ENCODE measurements around the gene SCGB1D4.
"Not testable (repeated sequence)": the region's sequence is repeated elsewhere in the genome, so short reads cannot be mapped to it uniquely, and the experiment has no call there.

Gene SCGB1D4

GRCh38 chr11:62337303-62338181, 38.7 kb upstream of the SCGB1D4 start, which contains the start of gene ASRGL1:
Gene ASRGL1 (plus strand): TSS chr11:62337448. CDS start chr11:62337978, 530 bp downstream.
- Histone ChIP-seq H2AFZ (ENCODE audit: low read depth, low read length, severe bottlenecking) (peak within 1 kb of the TSS; percentile 78), H3K4me2 (ENCODE audit: low read depth, low read length, poor library complexity, severe bottlenecking) (peak within 1 kb of the TSS; percentile 56), H3K79me2 (ENCODE audit: insufficient read depth, low read length) (no peaks in the 10 kb centered on the region; the same call in 1 of the 2 replicates), H3K9me3 (ENCODE audit: insufficient read depth, low read length) (no peaks in the 10 kb centered on the region), H3K36me3 (ENCODE audit: low read length) (no peaks in the 10 kb centered on the region), H3F3A (ENCODE audit: insufficient read depth) (no peaks in the 10 kb centered on the region), H3K27me3 (ENCODE audit: low read length) (no peaks in the 10 kb centered on the region), H4K20me1 (ENCODE audit: low read depth, low read length) (no peaks in the 10 kb centered on the region), H3K4me3 (ENCODE audit: insufficient read depth, low read length, poor library complexity, severe bottlenecking) (peak within 1 kb of the TSS; percentile 58), H3K9me2 (replicated peaks; ENCODE audit: insufficient read depth, low read length) (no peaks in the 10 kb centered on the region), H3K27ac (ENCODE audit: low read depth, low read length) (no peak within 1 kb of the TSS), H3K9ac (ENCODE audit: low read length) (peak within 1 kb of the TSS; percentile 65)
- TF ChIP-seq EZH2phosphoT487 (conservative IDR thresholded peaks at IDR 0.05; ENCODE audit: low read length) (no peak), CTCF (IDR thresholded peaks at IDR 0.05; ENCODE audit: insufficient read depth, low read length, poor library complexity, severe bottlenecking) (no peak)

GRCh38 chr11:62336949-62337302, 38.1 kb upstream of the SCGB1D4 start:
- not testable (repeated sequence) for H3K36me3 ChIP-seq (ENCODE audit: low read length); H4K20me1 ChIP-seq (ENCODE audit: low read depth, low read length); H3F3A ChIP-seq (ENCODE audit: insufficient read depth); H3K9me3 ChIP-seq (ENCODE audit: insufficient read depth, low read length); H3K9me2 ChIP-seq (replicated peaks; ENCODE audit: insufficient read depth, low read length); H3K27ac ChIP-seq (ENCODE audit: low read depth, low read length); H3K79me2 ChIP-seq (ENCODE audit: insufficient read depth, low read length); H3K27me3 ChIP-seq (ENCODE audit: low read length)
- Histone ChIP-seq H3K9ac (ENCODE audit: low read length) (peak overlapping the region; percentile 65), H3K4me2 (ENCODE audit: low read depth, low read length, poor library complexity, severe bottlenecking) (peak overlapping the region; percentile 56), H2AFZ (ENCODE audit: low read depth, low read length, severe bottlenecking) (peak overlapping the region; percentile 78), H3K4me3 (ENCODE audit: insufficient read depth, low read length, poor library complexity, severe bottlenecking) (peak overlapping the region; percentile 58)

GRCh38 chr11:62333768-62334167, 34.9 kb upstream of the SCGB1D4 start:
- no peak for TF ChIP-seq EZH2phosphoT487 (conservative IDR thresholded peaks at IDR 0.05; ENCODE audit: low read length)
- no peaks in the 10 kb centered on the region for H3F3A ChIP-seq (ENCODE audit: insufficient read depth)
- H2AFZ ChIP-seq (ENCODE audit: low read depth, low read length, severe bottlenecking): no peak overlapping the region

GRCh38 chr11:62331264-62331663, 32.4 kb upstream of the SCGB1D4 start:
- H3K4me3 ChIP-seq (ENCODE audit: insufficient read depth, low read length, poor library complexity, severe bottlenecking); H3K4me2 ChIP-seq (ENCODE audit: low read depth, low read length, poor library complexity, severe bottlenecking); H3F3A ChIP-seq (ENCODE audit: insufficient read depth); H3K9me2 ChIP-seq (replicated peaks; ENCODE audit: insufficient read depth, low read length); H3K9ac ChIP-seq (ENCODE audit: low read length); H3K27ac ChIP-seq (ENCODE audit: low read depth, low read length); H4K20me1 ChIP-seq (ENCODE audit: low read depth, low read length); H3K27me3 ChIP-seq (ENCODE audit: low read length); H3K36me3 ChIP-seq (ENCODE audit: low read length); H3K79me2 ChIP-seq (ENCODE audit: insufficient read depth, low read length); H2AFZ ChIP-seq (ENCODE audit: low read depth, low read length, severe bottlenecking); H3K9me3 ChIP-seq (ENCODE audit: insufficient read depth, low read length): not testable (repeated sequence)

More at GRCh38 chr11:62333768-62334167, 34.9 kb upstream of the SCGB1D4 start:
- Histone ChIP-seq H4K20me1 (ENCODE audit: low read depth, low read length) (no peaks in the 10 kb centered on the region), H3K27me3 (ENCODE audit: low read length) (no peaks in the 10 kb centered on the region), H3K4me3 (ENCODE audit: insufficient read depth, low read length, poor library complexity, severe bottlenecking) (no peak overlapping the region), H3K4me2 (ENCODE audit: low read depth, low read length, poor library complexity, severe bottlenecking) (no peak overlapping the region), H3K79me2 (ENCODE audit: insufficient read depth, low read length) (no peaks in the 10 kb centered on the region; the same call in 1 of the 2 replicates), H3K27ac (ENCODE audit: low read depth, low read length) (no peak overlapping the region), H3K9me3 (ENCODE audit: insufficient read depth, low read length) (no peaks in the 10 kb centered on the region), H3K36me3 (ENCODE audit: low read length) (no peaks in the 10 kb centered on the region), H3K9ac (ENCODE audit: low read length) (no peak overlapping the region), H3K9me2 (replicated peaks; ENCODE audit: insufficient read depth, low read length) (no peaks in the 10 kb centered on the region)

- H3K79me2 ChIP-seq (ENCODE audit: insufficient read depth, low read length); H3K4me2 ChIP-seq (ENCODE audit: low read depth, low read length, poor library complexity, severe bottlenecking); H3K9me3 ChIP-seq (ENCODE audit: insufficient read depth, low read length); H3F3A ChIP-seq (ENCODE audit: insufficient read depth); H3K4me3 ChIP-seq (ENCODE audit: insufficient read depth, low read length, poor library complexity, severe bottlenecking); H3K9me2 ChIP-seq (replicated peaks; ENCODE audit: insufficient read depth, low read length); H3K27ac ChIP-seq (ENCODE audit: low read depth, low read length); H2AFZ ChIP-seq (ENCODE audit: low read depth, low read length, severe bottlenecking); H3K27me3 ChIP-seq (ENCODE audit: low read length); H3K36me3 ChIP-seq (ENCODE audit: low read length); H3K9ac ChIP-seq (ENCODE audit: low read length); H4K20me1 ChIP-seq (ENCODE audit: low read depth, low read length): not testable (repeated sequence)
Measured at GRCh38 chr11:62327541-62327940, 28.7 kb upstream of the SCGB1D4 start.

- not testable (repeated sequence) for H3K9me2 ChIP-seq (replicated peaks; ENCODE audit: insufficient read depth, low read length); H3K79me2 ChIP-seq (ENCODE audit: insufficient read depth, low read length); H3K9me3 ChIP-seq (ENCODE audit: insufficient read depth, low read length); H2AFZ ChIP-seq (ENCODE audit: low read depth, low read length, severe bottlenecking); H3F3A ChIP-seq (ENCODE audit: insufficient read depth); H3K9ac ChIP-seq (ENCODE audit: low read length); H3K27ac ChIP-seq (ENCODE audit: low read depth, low read length); H3K4me3 ChIP-seq (ENCODE audit: insufficient read depth, low read length, poor library complexity, severe bottlenecking); H3K4me2 ChIP-seq (ENCODE audit: low read depth, low read length, poor library complexity, severe bottlenecking); H4K20me1 ChIP-seq (ENCODE audit: low read depth, low read length); H3K36me3 ChIP-seq (ENCODE audit: low read length); H3K27me3 ChIP-seq (ENCODE audit: low read length)
Measured at GRCh38 chr11:62326719-62327118, 27.8 kb upstream of the SCGB1D4 start.

- H3K27me3 ChIP-seq (ENCODE audit: low read length); H3F3A ChIP-seq (ENCODE audit: insufficient read depth); H3K9ac ChIP-seq (ENCODE audit: low read length); H3K36me3 ChIP-seq (ENCODE audit: low read length); H2AFZ ChIP-seq (ENCODE audit: low read depth, low read length, severe bottlenecking); H3K9me2 ChIP-seq (replicated peaks; ENCODE audit: insufficient read depth, low read length); H3K4me3 ChIP-seq (ENCODE audit: insufficient read depth, low read length, poor library complexity, severe bottlenecking); H3K4me2 ChIP-seq (ENCODE audit: low read depth, low read length, poor library complexity, severe bottlenecking); H4K20me1 ChIP-seq (ENCODE audit: low read depth, low read length); H3K79me2 ChIP-seq (ENCODE audit: insufficient read depth, low read length); H3K27ac ChIP-seq (ENCODE audit: low read depth, low read length); H3K9me3 ChIP-seq (ENCODE audit: insufficient read depth, low read length): not testable (repeated sequence)
Measured at GRCh38 chr11:62325781-62326180, 26.9 kb upstream of the SCGB1D4 start.
